IMR-90 (cell line): ENCODE results near the gene CCDC170. TPM values are rescaled to one million over a fixed set of nuclear protein-coding genes. Genes with fewer than 3 reads are reported as not detected.

ENCODE experiments used
- ATAC-seq: fragments of 200-7000 bp; cut with Tn5 transposase; 2 replicates; pipeline ENCODE4 v1.9.1; 2020; ENCODE audit warnings: low read depth, mild to moderate bottlenecking, moderate library complexity
- BruUV-seq: library from RNA; stranded (reverse); fragments of 400-500 nt; replicated peaks from 2 replicates; lab custom pipeline; 2021; lab: Mats Ljungman, UMichigan
- CTCF ChIA-PET: fragments of 300-600 bp; formaldehyde crosslinking; extraction: SDS; loops from one replicate; lab custom pipeline; 2021; ENCODE audit warnings: antibody characterized with exemption; lab: Yijun Ruan, JAX
- POLR2A ChIA-PET: fragments of 300-600 bp; sonication (Branson Sonifier 250); formaldehyde crosslinking; loops from one replicate; lab custom pipeline; 2022; ENCODE audit warnings: antibody characterized with exemption; ENCODE audit not compliant: unreplicated experiment; lab: Charles Lee
- DNase-seq: peaks from one replicate; pipeline ENCODE4 v3.0.0; 2013
- H2AFZ ChIP-seq: replicated peaks from 2 replicates; pipeline ENCODE3; 2013; ENCODE audit warnings: low read length, mild to moderate bottlenecking; ENCODE audit not compliant: poor library complexity
- H2AK5ac ChIP-seq: 2 replicates; pipeline ENCODE4 v1.6.1; 2013; ENCODE audit warnings: low read depth, low read length, inconsistent platforms
- H2AK9ac ChIP-seq: replicated peaks from 2 replicates; pipeline ENCODE3; 2013; ENCODE audit warnings: mild to moderate bottlenecking, low read depth, low read length, moderate library complexity; ENCODE audit not compliant: poor library complexity
- H2BK120ac ChIP-seq: 2 replicates; pipeline ENCODE4 v1.6.1; 2013; ENCODE audit warnings: low read depth, low read length, inconsistent platforms
- H2BK15ac ChIP-seq: 3 replicates; pipeline ENCODE4 v1.6.1; 2013; ENCODE audit warnings: low read depth, low read length, inconsistent platforms
- H2BK20ac ChIP-seq: 2 replicates; pipeline ENCODE4 v1.6.1; 2013; ENCODE audit warnings: low read depth, mild to moderate bottlenecking, inconsistent platforms, low read length, moderate library complexity
- H2BK5ac ChIP-seq: 2 replicates; pipeline ENCODE4 v1.6.1; 2013; ENCODE audit warnings: mild to moderate bottlenecking, low read depth, low read length, inconsistent platforms; ENCODE audit not compliant: poor library complexity, severe bottlenecking
- H3K14ac ChIP-seq: replicated peaks from 2 replicates; pipeline ENCODE4 v1.6.1; 2013; ENCODE audit warnings: low read depth, low read length, inconsistent platforms
- H3K18ac ChIP-seq: 2 replicates; pipeline ENCODE4 v1.6.1; 2013; ENCODE audit warnings: low read depth, low read length, control low read depth
- H3K23ac ChIP-seq: 2 replicates; pipeline ENCODE4 v1.6.1; 2013; ENCODE audit warnings: low read depth, low read length, inconsistent platforms
- H3K27ac ChIP-seq: 2 replicates; pipeline ENCODE4 v1.5.1; 2013; ENCODE audit warnings: mild to moderate bottlenecking, control low read depth, low read length; ENCODE audit not compliant: insufficient read depth
- H3K27me3 ChIP-seq: 2 replicates; pipeline ENCODE4 v1.6.1; 2013; ENCODE audit warnings: low read length; ENCODE audit not compliant: control insufficient read depth, insufficient read depth
- H3K36me3 ChIP-seq: 2 replicates; pipeline ENCODE4 v1.6.1; 2013; ENCODE audit warnings: low read length, mixed read lengths; ENCODE audit not compliant: control insufficient read depth, insufficient read depth
- H3K4ac ChIP-seq: 2 replicates; pipeline ENCODE4 v1.6.1; 2013; ENCODE audit warnings: low read depth, low read length, inconsistent platforms
- H3K4me1 ChIP-seq: 2 replicates; pipeline ENCODE4 v1.6.1; 2013; ENCODE audit warnings: low read length, mixed read lengths; ENCODE audit not compliant: control insufficient read depth, insufficient read depth
- H3K4me2 ChIP-seq: 2 replicates; pipeline ENCODE4 v1.6.1; 2013; ENCODE audit warnings: low read depth, mild to moderate bottlenecking, control low read depth, low read length, moderate library complexity
- H3K4me3 ChIP-seq: 2 replicates; pipeline ENCODE4 v1.5.1; 2013; ENCODE audit warnings: low read depth, mild to moderate bottlenecking, control low read depth, low read length, moderate library complexity; ENCODE audit not compliant: insufficient read depth
- H3K56ac ChIP-seq: 2 replicates; pipeline ENCODE4 v1.6.1; 2013; ENCODE audit warnings: low read length, inconsistent platforms; ENCODE audit not compliant: insufficient read depth; ENCODE audit errors: extremely low read depth
- H3K79me1 ChIP-seq, 2 experiments: 2 replicates each; pipeline ENCODE4 v1.6.1; 2013; ENCODE audit warnings: low read length in 2 of 2, inconsistent platforms in 1 of 2, low read depth in 1 of 2
- H3K9ac ChIP-seq: 2 replicates; pipeline ENCODE4 v1.6.1; 2013; ENCODE audit warnings: low read depth, low read length, control low read depth
- H3K9me1 ChIP-seq: 2 replicates; pipeline ENCODE4 v1.6.1; 2013; ENCODE audit warnings: low read length, inconsistent platforms; ENCODE audit not compliant: insufficient read depth
- H3K9me3 ChIP-seq: 2 replicates; pipeline ENCODE4 v1.6.1; 2013; ENCODE audit warnings: low read length; ENCODE audit not compliant: control insufficient read depth, insufficient read depth
- H4K20me1 ChIP-seq: 2 replicates; pipeline ENCODE4 v1.6.1; 2013; ENCODE audit warnings: low read length, inconsistent platforms; ENCODE audit not compliant: insufficient read depth
- H4K5ac ChIP-seq: 2 replicates; pipeline ENCODE4 v1.6.1; 2013; ENCODE audit warnings: mild to moderate bottlenecking, low read depth, low read length, control low read depth
- H4K8ac ChIP-seq, 2 experiments: 2 replicates each; pipeline ENCODE4 v1.6.1; 2013; ENCODE audit warnings: low read depth in 2 of 2, low read length in 2 of 2, control low read depth in 1 of 2, inconsistent platforms in 1 of 2
- H4K91ac ChIP-seq: 2 replicates; pipeline ENCODE4 v1.6.1; 2013; ENCODE audit warnings: low read depth, low read length, inconsistent platforms; ENCODE audit not compliant: insufficient read depth
- BHLHE40 ChIP-seq: fragments of 150-350 bp; IDR thresholded peaks from 2 replicates; pipeline ENCODE4 v1.6.1; 2016; ENCODE audit warnings: mild to moderate bottlenecking, low read depth, low read length
- CEBPB ChIP-seq: IDR thresholded peaks from 2 replicates; pipeline ENCODE4 v1.6.1; 2012; ENCODE audit warnings: low read depth, low read length, improper control_type of control experiment
- CHD1 ChIP-seq: IDR thresholded peaks from 2 replicates; pipeline ENCODE4 v1.6.1; 2012; ENCODE audit warnings: low read depth, low read length, improper control_type of control experiment
- CTCF ChIP-seq: conservative IDR thresholded peaks from 2 replicates; pipeline ENCODE4 v1.5.1; 2012; ENCODE audit warnings: mild to moderate bottlenecking, low read depth, low read length, improper control_type of control experiment
- ELK1 ChIP-seq: fragments of 150-350 bp; IDR thresholded peaks from 2 replicates; pipeline ENCODE4 v1.6.1; 2016; ENCODE audit warnings: low read depth, mild to moderate bottlenecking, low read length, moderate library complexity, borderline replicate concordance
- FOS ChIP-seq: fragments of 150-350 bp; IDR thresholded peaks from 2 replicates; pipeline ENCODE4 v1.6.1; 2016; ENCODE audit warnings: low read depth, low read length
- MAFK ChIP-seq: IDR thresholded peaks from 2 replicates; pipeline ENCODE4 v1.6.1; 2012; ENCODE audit warnings: low read depth, low read length, improper control_type of control experiment
- MAZ ChIP-seq: IDR thresholded peaks from 2 replicates; pipeline ENCODE4 v1.6.1; 2012; ENCODE audit warnings: low read depth, mild to moderate bottlenecking, low read length, improper control_type of control experiment, moderate library complexity, borderline replicate concordance
- MXI1 ChIP-seq: IDR thresholded peaks from 2 replicates; pipeline ENCODE4 v1.6.1; 2012; ENCODE audit warnings: low read depth, mild to moderate bottlenecking, low read length, moderate library complexity, borderline replicate concordance
- NFE2L2 ChIP-seq: fragments of 150-350 bp; IDR thresholded peaks from 2 replicates; pipeline ENCODE4 v1.6.1; 2016; ENCODE audit warnings: low read depth, mild to moderate bottlenecking, low read length
- POLR2A ChIP-seq: IDR thresholded peaks from 2 replicates; pipeline ENCODE4 v1.6.1; 2012; ENCODE audit warnings: mild to moderate bottlenecking, low read depth, low read length
- RAD21 ChIP-seq: IDR thresholded peaks from 2 replicates; pipeline ENCODE4 v1.6.1; 2012; ENCODE audit warnings: low read length, improper control_type of control experiment
- RCOR1 ChIP-seq: IDR thresholded peaks from 2 replicates; pipeline ENCODE4 v1.6.1; 2012; ENCODE audit warnings: mild to moderate bottlenecking, low read length, improper control_type of control experiment; ENCODE audit not compliant: insufficient replicate concordance
- RFX5 ChIP-seq: IDR thresholded peaks from 2 replicates; pipeline ENCODE4 v1.8.0; 2012; ENCODE audit warnings: low read depth, mild to moderate bottlenecking, low read length, moderate library complexity
- SMC3 ChIP-seq: fragments of 150-350 bp; IDR thresholded peaks from 2 replicates; pipeline ENCODE4 v1.6.1; 2016; ENCODE audit warnings: low read depth, mild to moderate bottlenecking, antibody characterized with exemption, low read length, moderate library complexity
- USF2 ChIP-seq: fragments of 150-350 bp; IDR thresholded peaks from 2 replicates; pipeline ENCODE4 v1.6.1; 2017; ENCODE audit warnings: mild to moderate bottlenecking, antibody characterized with exemption, low read length, low read depth
- WGBS, 2 experiments: methylation state at CpG; one replicate each; pipeline versions ENCODE4 v1.1.5 to v1.1.7; 2013; ENCODE audit warnings: missing lambda C conversion rate in 2 of 2; ENCODE audit not compliant: insufficient read length in 1 of 2; ENCODE audit errors: extremely low coverage in 2 of 2; 5-methylcytosine and 5-hydroxymethylcytosine counted together
- dilution Hi-C: fragments of 300-500 bp; cut with HindIII; formaldehyde crosslinking; loops from one replicate; pipeline ENCODE4 v1.14.3; 2018; ENCODE audit warnings: low sequenced_read_pairs; ENCODE audit not compliant: unreplicated experiment
- in situ Hi-C: fragments of 300-500 bp; cut with MboI; formaldehyde crosslinking; loops from 3 replicates; pipeline ENCODE4 v1.14.3; 2019; ENCODE audit warnings: low sequenced_read_pairs, inconsistent platforms, mixed read lengths
- intact Hi-C: fragments of 100-400 bp; cut with micrococcal nuclease; formaldehyde crosslinking; loops from 2 replicates; pipeline ENCODE4 v1.10.0; 2022
- polyA plus RNA-seq, 3 experiments: library from polyadenylated mRNA; depleted of rRNA; stranded (reverse); fragments of >200 nt; gene quantifications; 2 replicates each; pipeline ENCODE4 v1.2.3, GENCODE V29; 2012; ENCODE audit warnings: low replicate concordance in 1 of 3
- total RNA-seq: library from RNA; depleted of rRNA; stranded (reverse); fragments of >200 nt; gene quantifications from 2 replicates; pipeline ENCODE4 v1.2.3, GENCODE V29; 2012

Gene CCDC170
- total and polyA plus RNA-seq, 2 of the 4 experiments (the other 2 are of a cell fraction): 0.12 to 0.54 TPM

- TF ChIP-seq NFE2L2: no peak
- TF ChIP-seq FOS: no peak
- TF ChIP-seq MAFK: no peak
- no peak for TF ChIP-seq POLR2A
- TF ChIP-seq MXI1: no peak
- TF ChIP-seq CTCF: no peak
- TF ChIP-seq CEBPB: no peak
- no peak for TF ChIP-seq BHLHE40
- TF ChIP-seq RCOR1: no peak
- TF ChIP-seq SMC3: no peak
- no peak for TF ChIP-seq ELK1
- TF ChIP-seq RFX5: no peak
- TF ChIP-seq USF2: no peak
- TF ChIP-seq MAZ: no peak
- TF ChIP-seq RAD21: no peak
- no peak for TF ChIP-seq CHD1
- Histone ChIP-seq H3K14ac (no peak overlapping the region), H4K20me1 (no peaks in the 10 kb centered on the region), H3K36me3 (no peaks in the 10 kb centered on the region), H3K4me1 (no peaks in the 10 kb centered on the region), H3K79me1 (no peaks in the 10 kb centered on the region), H2BK120ac (no peak overlapping the region), H2BK5ac (no peak overlapping the region), H2AK9ac (no peak overlapping the region), H4K91ac (no peak overlapping the region), H3K9ac (no peak overlapping the region), H3K9me1 (no peaks in the 10 kb centered on the region), H3K4me3 (no peak overlapping the region), H3K27ac (no peak overlapping the region), H4K8ac (no peak overlapping the region), H3K4ac (no peak overlapping the region), H4K5ac (no peak overlapping the region), H3K23ac (no peak overlapping the region), H3K18ac (no peak overlapping the region), H3K9me3 (peaks cover 7% of the 10 kb centered on the region; the same call in 1 of the 2 replicates), H2AFZ (no peak overlapping the region), H2BK20ac (no peak overlapping the region), H3K4me2 (no peak overlapping the region), H3K27me3 (no peaks in the 10 kb centered on the region), H2BK15ac (no peak overlapping the region), H3K56ac (no peak overlapping the region), H2AK5ac (no peak overlapping the region)
- dilution Hi-C loops: no loop called here
- CTCF ChIA-PET: interaction anchor here (1.2 kb wide), 3 partner anchors 8 to 20 kb away, joined by 3 read pairs; no protein-coding TSS in a partner anchor
- intact Hi-C loops: no loop called here
- DNase-seq (no peak), ATAC-seq (no peak)
- POLR2A ChIA-PET: no interaction called here
- BruUV-seq: no TSS peak
- in situ Hi-C loops: no loop called here
- WGBS, 2 experiments: 46% methylated on average over 3 of the region's 12 CpGs; no CpG with 5 or more reads in 1 of the 2 experiments
These were observed 154.3 kb downstream of the CCDC170 start for GRCh38 chr6:151647976-151648639.
